ENCODE data around the gene IKZF2.

DNA sequence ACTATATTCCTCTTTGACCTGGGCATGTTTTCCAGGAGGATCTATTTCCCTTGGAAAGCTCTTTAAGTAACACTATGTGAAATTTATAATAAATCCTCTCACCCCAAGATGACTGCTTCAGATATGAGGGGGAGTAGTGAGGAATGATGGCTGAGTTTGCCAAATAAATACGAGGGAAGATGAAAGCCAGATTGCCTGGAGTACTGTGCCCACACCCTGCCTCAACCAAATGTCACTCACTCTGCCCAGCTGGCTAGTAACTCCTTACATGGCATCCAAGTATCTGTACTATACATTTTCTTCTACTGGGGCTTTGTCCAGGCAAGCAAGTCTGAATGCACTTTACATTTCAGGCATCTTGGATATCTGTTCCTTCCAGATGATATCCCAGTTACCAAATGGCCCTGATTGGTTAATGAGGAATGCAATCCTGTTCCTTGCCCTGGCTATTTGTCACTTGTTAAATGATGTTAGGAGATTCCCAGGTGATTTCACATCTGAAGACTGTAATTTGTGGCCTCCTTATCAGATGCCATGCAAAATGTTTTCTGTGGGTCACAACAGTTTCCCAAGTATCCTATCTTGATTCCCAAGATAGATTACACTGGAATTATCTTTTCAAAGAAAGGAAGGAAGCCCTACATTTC lies 191.8 kb downstream of the IKZF2 start:
- TF ChIP-seq, protein P1, sequence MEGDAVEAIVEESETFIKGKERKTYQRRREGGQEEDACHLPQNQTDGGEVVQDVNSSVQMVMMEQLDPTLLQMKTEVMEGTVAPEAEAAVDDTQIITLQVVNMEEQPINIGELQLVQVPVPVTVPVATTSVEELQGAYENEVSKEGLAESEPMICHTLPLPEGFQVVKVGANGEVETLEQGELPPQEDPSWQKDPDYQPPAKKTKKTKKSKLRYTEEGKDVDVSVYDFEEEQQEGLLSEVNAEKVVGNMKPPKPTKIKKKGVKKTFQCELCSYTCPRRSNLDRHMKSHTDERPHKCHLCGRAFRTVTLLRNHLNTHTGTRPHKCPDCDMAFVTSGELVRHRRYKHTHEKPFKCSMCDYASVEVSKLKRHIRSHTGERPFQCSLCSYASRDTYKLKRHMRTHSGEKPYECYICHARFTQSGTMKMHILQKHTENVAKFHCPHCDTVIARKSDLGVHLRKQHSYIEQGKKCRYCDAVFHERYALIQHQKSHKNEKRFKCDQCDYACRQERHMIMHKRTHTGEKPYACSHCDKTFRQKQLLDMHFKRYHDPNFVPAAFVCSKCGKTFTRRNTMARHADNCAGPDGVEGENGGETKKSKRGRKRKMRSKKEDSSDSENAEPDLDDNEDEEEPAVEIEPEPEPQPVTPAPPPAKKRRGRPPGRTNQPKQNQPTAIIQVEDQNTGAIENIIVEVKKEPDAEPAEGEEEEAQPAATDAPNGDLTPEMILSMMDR (IDR thresholded peaks at IDR 0.05; ENCODE audit: insufficient read depth, low read length), result no peak
- TF ChIP-seq, protein P2, sequence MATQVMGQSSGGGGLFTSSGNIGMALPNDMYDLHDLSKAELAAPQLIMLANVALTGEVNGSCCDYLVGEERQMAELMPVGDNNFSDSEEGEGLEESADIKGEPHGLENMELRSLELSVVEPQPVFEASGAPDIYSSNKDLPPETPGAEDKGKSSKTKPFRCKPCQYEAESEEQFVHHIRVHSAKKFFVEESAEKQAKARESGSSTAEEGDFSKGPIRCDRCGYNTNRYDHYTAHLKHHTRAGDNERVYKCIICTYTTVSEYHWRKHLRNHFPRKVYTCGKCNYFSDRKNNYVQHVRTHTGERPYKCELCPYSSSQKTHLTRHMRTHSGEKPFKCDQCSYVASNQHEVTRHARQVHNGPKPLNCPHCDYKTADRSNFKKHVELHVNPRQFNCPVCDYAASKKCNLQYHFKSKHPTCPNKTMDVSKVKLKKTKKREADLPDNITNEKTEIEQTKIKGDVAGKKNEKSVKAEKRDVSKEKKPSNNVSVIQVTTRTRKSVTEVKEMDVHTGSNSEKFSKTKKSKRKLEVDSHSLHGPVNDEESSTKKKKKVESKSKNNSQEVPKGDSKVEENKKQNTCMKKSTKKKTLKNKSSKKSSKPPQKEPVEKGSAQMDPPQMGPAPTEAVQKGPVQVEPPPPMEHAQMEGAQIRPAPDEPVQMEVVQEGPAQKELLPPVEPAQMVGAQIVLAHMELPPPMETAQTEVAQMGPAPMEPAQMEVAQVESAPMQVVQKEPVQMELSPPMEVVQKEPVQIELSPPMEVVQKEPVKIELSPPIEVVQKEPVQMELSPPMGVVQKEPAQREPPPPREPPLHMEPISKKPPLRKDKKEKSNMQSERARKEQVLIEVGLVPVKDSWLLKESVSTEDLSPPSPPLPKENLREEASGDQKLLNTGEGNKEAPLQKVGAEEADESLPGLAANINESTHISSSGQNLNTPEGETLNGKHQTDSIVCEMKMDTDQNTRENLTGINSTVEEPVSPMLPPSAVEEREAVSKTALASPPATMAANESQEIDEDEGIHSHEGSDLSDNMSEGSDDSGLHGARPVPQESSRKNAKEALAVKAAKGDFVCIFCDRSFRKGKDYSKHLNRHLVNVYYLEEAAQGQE (IDR thresholded peaks at IDR 0.05; ENCODE audit: insufficient replicate concordance, low read depth), result no peak
- TF ChIP-seq POLR2AphosphoS5 (IDR thresholded peaks at IDR 0.05; ENCODE audit: low read depth) (no peak), GABPA (IDR thresholded peaks at IDR 0.05; ENCODE audit: low read depth) (no peak), SPI1 (IDR thresholded peaks at IDR 0.05; ENCODE audit: borderline replicate concordance, low read depth) (no peak)

All from HL-60 (cell line).